ENCODE data around the gene KIRREL3.

The KIRREL3 gene

GRCh38 chr11:126821827-126822226, 178.7 kb downstream of the KIRREL3 start:
- DNase-seq, result no peak

GRCh38 chr11:126819194-126819593, 181.4 kb downstream of the KIRREL3 start:
- no peak for DNase-seq

- no peak for DNase-seq
Measured at GRCh38 chr11:126817523-126818450, 182.8 kb downstream of the KIRREL3 start.

GRCh38 chr11:126817096-126817495, 183.5 kb downstream of the KIRREL3 start:
- no peak for DNase-seq

GRCh38 chr11:126816645-126817044, 183.9 kb downstream of the KIRREL3 start:
- no peak for DNase-seq

- DNase-seq, result no peak
Measured at GRCh38 chr11:126815111-126815510, 185.5 kb downstream of the KIRREL3 start.

- DNase-seq, result no peak
Measured at GRCh38 chr11:126810776-126811175, 189.8 kb downstream of the KIRREL3 start.

GRCh38 chr11:126809514-126810289, 190.9 kb downstream of the KIRREL3 start:
- no peak for DNase-seq

GRCh38 chr11:126808836-126809235, 191.7 kb downstream of the KIRREL3 start:
- no peak for DNase-seq

GRCh38 chr11:126808296-126808695, 192.3 kb downstream of the KIRREL3 start:
- DNase-seq, result no peak

- DNase-seq, result no peak
Measured at GRCh38 chr11:126805870-126806269, 194.7 kb downstream of the KIRREL3 start.

GRCh38 chr11:126804363-126804762, 196.2 kb downstream of the KIRREL3 start:
- no peak for DNase-seq

GRCh38 chr11:126800009-126800408, 200.6 kb downstream of the KIRREL3 start:
- DNase-seq, result no peak

- no peak for DNase-seq
Measured at GRCh38 chr11:126797457-126798169, 203.0 kb downstream of the KIRREL3 start.

GRCh38 chr11:126793596-126793995, 207.0 kb downstream of the KIRREL3 start:
- DNase-seq, result no peak

GRCh38 chr11:126791991-126792390, 208.6 kb downstream of the KIRREL3 start:
- no peak for DNase-seq

GRCh38 chr11:126791446-126791845, 209.1 kb downstream of the KIRREL3 start:
- no peak for DNase-seq

- DNase-seq, result no peak
Measured at GRCh38 chr11:126790550-126791081, 210.0 kb downstream of the KIRREL3 start.

- no peak for DNase-seq
Measured at GRCh38 chr11:126782810-126783209, 217.8 kb downstream of the KIRREL3 start.

- no peak for DNase-seq
Measured at GRCh38 chr11:126781942-126782341, 218.6 kb downstream of the KIRREL3 start.

- DNase-seq, result no peak
Measured at GRCh38 chr11:126776119-126776518, 224.5 kb downstream of the KIRREL3 start.

- DNase-seq, result no peak
Measured at GRCh38 chr11:126772267-126772666, 228.3 kb downstream of the KIRREL3 start.

- no peak for DNase-seq
Measured at GRCh38 chr11:126768702-126769101, 231.9 kb downstream of the KIRREL3 start.

All from suppressor macrophage treated with lipopolysaccharide for 1 hour (primary cell).